Common myeloid progenitor, CD34-positive (primary cell): ENCODE data around the gene GNAZ.

ENCODE experiments used
- CTCF ChIA-PET: fragments of 350-600 bp; sonication (Branson Sonifier 250); formaldehyde crosslinking; loops from one replicate; lab custom pipeline; 2021; ENCODE audit warnings: antibody characterized with exemption; lab: Charles Lee
- POLR2A ChIA-PET: fragments of 350-600 bp; sonication (Branson Sonifier 250); formaldehyde crosslinking; loops from one replicate; lab custom pipeline; 2021; ENCODE audit warnings: antibody characterized with exemption; lab: Charles Lee
- DNase-seq, 3 donors: peaks; one replicate each; pipeline versions ENCODE4 v3.0.0 to v3.0.0-alpha.2; 2013
- H3K27ac ChIP-seq, 2 experiments: 1 replicate in 1 of 2; 2 replicates in 1 of 2; pipeline ENCODE4 v1.7.0; 2013; ENCODE audit warnings: inconsistent platforms in 2 of 2, low read length in 2 of 2, mild to moderate bottlenecking in 2 of 2, low read depth in 1 of 2, moderate library complexity in 1 of 2; ENCODE audit not compliant: severe bottlenecking in 2 of 2, insufficient read depth in 1 of 2, poor library complexity in 1 of 2
- H3K27me3 ChIP-seq, 5 experiments: replicated peaks in 2 of 5; 1 replicate in 3 of 5; 2 replicates in 2 of 5; pipeline versions ENCODE4 v1.6.1 to v1.7.0; 2013; ENCODE audit warnings: low read length in 4 of 5, mild to moderate bottlenecking in 2 of 5, moderate library complexity in 2 of 5, inconsistent platforms in 1 of 5; ENCODE audit not compliant: insufficient read depth in 5 of 5, control insufficient read depth in 4 of 5
- H3K36me3 ChIP-seq, 4 experiments: 1 replicate in 2 of 4; 2 replicates in 2 of 4; pipeline versions ENCODE4 v1.6.1 to v1.7.0; 2013; ENCODE audit warnings: low read length in 3 of 4, control low read depth in 1 of 4, mild to moderate bottlenecking in 1 of 4; ENCODE audit not compliant: control insufficient read depth in 4 of 4, insufficient read depth in 4 of 4
- H3K4me1 ChIP-seq, 4 experiments: 1 replicate in 3 of 4; 2 replicates in 1 of 4; pipeline versions ENCODE4 v1.6.1 to v1.7.1; 2013; ENCODE audit warnings: low read length in 3 of 4, mild to moderate bottlenecking in 3 of 4, control low read depth in 1 of 4, inconsistent platforms in 1 of 4, moderate library complexity in 1 of 4; ENCODE audit not compliant: control insufficient read depth in 4 of 4, insufficient read depth in 4 of 4; ENCODE audit errors: control extremely low read depth in 1 of 4
- H3K4me3 ChIP-seq, 7 experiments: 1 replicate in 4 of 7; 2 replicates in 3 of 7; pipeline versions ENCODE4 v1.5.1 to v1.7.0; 2013; ENCODE audit warnings: mild to moderate bottlenecking in 7 of 7, low read length in 6 of 7, moderate library complexity in 6 of 7, inconsistent platforms in 2 of 7, low read depth in 2 of 7, control low read depth in 1 of 7; ENCODE audit not compliant: insufficient read depth in 4 of 7, control insufficient read depth in 1 of 7; ENCODE audit errors: extremely low read depth in 1 of 7
- H3K9me3 ChIP-seq, 5 experiments: 1 replicate in 4 of 5; 2 replicates in 1 of 5; pipeline versions ENCODE4 v1.6.1 to v1.7.1; 2013; ENCODE audit warnings: low read length in 4 of 5, mild to moderate bottlenecking in 2 of 5, inconsistent platforms in 1 of 5, low read depth in 1 of 5, moderate library complexity in 1 of 5; ENCODE audit not compliant: control insufficient read depth in 4 of 5, insufficient read depth in 2 of 5; ENCODE audit errors: control extremely low read depth in 1 of 5
- WGBS: methylation state at CpG from one replicate; pipeline ENCODE4 v1.1.5; 2013; ENCODE audit not compliant: insufficient coverage; 5-methylcytosine and 5-hydroxymethylcytosine counted together

The GNAZ gene

DNA sequence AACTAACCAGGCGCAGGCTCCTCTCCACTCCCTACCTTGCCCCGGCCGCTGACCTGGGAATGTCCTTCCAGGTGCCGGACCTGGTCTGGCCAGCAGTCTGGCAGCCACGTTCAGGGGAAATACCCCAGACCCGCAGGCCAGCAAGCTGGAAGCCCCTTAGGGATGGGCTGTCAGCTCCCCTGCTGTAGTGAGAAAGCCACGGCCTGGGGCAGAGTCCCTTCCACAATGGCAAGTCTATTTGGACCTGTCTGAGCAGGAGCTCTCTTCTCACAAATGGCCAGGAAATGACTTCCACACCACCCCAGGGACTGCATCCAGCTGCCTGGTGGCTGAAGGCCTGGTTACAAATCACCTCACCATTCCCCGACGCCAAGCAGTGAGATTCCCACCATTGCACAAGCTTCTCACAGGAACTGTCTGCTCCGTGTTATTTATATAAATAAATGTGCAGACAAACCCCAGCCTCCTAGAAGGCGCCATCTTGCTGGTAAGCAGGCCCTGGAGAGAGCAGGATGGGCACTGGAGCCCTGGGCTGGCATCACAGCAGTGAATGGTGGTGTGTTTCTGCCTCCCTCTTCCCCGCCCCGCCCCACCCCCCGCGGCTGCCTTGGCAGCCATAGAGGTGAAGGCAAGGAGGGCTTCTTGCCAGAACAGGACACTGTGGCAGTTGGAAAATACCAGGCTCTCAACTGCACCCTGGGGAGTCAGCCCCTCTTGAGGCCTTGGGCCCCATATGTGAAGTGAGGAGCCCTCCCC lies 47.8 kb downstream of the GNAZ start:
- Histone ChIP-seq H3K4me3 (no peak overlapping the region), H3K9me3 (no peaks in the 10 kb centered on the region), H3K36me3 (no peaks in the 10 kb centered on the region), H3K4me1 (peaks cover 0 to 6% (median 4%) of the 10 kb centered on the region in 4 experiments), H3K27me3 (no peaks in the 10 kb centered on the region), H3K27ac (no peak overlapping the region)
- WGBS = 93% methylated on average over 5 of the region's 15 CpGs
- POLR2A ChIA-PET = no interaction called here
- DNase-seq = no peak
- CTCF ChIA-PET = interaction anchor here (1.1 to 22.0 kb wide), 2 partner anchors 10 to 160 kb away, joined by 3 to 470 read pairs; no protein-coding TSS in a partner anchor

DNA sequence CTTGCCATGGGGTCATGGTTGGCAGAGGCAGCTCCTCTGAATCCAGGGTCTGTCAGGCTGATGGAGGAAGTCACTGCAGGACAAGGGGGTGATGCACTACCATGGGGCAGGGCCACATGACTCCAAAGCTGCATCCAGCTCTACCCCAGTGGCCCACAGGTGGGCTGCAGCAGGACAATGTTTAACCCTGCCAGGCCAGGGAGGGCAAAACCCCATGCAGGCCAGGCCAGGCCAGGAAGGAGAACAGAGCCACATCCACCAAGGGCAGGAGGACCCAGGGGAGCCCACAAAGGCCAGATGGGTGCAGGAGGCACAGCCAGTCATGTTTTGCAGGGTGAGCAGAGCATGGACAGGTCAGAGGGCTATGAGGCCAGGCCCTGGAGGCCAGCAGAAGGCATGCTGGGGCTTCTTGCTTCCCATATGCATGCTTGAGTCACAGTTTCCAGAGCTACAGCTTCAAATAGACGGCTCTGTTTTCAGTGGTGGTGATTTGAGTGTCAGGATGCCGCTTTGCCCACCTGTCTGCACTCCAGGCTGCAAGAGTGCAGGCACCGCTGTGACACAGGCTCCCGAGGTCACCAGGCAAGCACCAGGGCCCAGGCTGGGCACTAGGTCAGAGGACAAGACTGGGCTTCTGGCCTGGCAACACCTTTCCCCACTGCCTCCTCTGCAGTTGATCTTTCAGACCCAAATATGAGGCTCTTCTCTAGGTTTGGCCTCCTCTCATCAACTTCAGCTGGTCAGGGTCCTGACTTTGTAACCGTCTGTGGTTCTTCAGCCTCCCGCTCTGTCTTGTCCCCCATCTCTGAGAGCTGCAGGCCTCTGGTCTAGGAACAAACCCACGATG lies 48.6 kb downstream of the GNAZ start:
- H3K27ac ChIP-seq = no peak overlapping the region
- DNase-seq = no peak
- H3K4me1 ChIP-seq = peaks cover 0 to 6% (median 4%) of the 10 kb centered on the region in 4 experiments
- no peaks in the 10 kb centered on the region for H3K9me3 ChIP-seq
- H3K27me3 ChIP-seq = no peaks in the 10 kb centered on the region
- H3K36me3 ChIP-seq = no peaks in the 10 kb centered on the region
- WGBS = 98% methylated on average over 6 of the region's 7 CpGs
- CTCF ChIA-PET = interaction anchor here (0.7 to 22.0 kb wide), 6 partner anchors 9 to 270 kb away, joined by 3 to 470 read pairs (median 4); no protein-coding TSS in a partner anchor
- H3K4me3 ChIP-seq = no peak overlapping the region
- POLR2A ChIA-PET = no interaction called here

GRCh38 chr22:23119494-23120414 lies 49.4 kb downstream of the GNAZ start:
- Histone ChIP-seq H3K27me3 (no peaks in the 10 kb centered on the region), H3K36me3 (no peaks in the 10 kb centered on the region), H3K4me3 (no peak overlapping the region), H3K27ac (no peak overlapping the region), H3K9me3 (no peaks in the 10 kb centered on the region), H3K4me1 (peaks cover 0 to 6% (median 4%) of the 10 kb centered on the region in 4 experiments)
- CTCF ChIA-PET = interaction anchor here (0.7 to 22.0 kb wide), 6 partner anchors 8 to 271 kb away, joined by 3 to 470 read pairs (median 4); no protein-coding TSS in a partner anchor
- 70% methylated on average over 13 of the region's 15 CpGs for WGBS
- DNase-seq = no peak
- POLR2A ChIA-PET = no interaction called here

DNA sequence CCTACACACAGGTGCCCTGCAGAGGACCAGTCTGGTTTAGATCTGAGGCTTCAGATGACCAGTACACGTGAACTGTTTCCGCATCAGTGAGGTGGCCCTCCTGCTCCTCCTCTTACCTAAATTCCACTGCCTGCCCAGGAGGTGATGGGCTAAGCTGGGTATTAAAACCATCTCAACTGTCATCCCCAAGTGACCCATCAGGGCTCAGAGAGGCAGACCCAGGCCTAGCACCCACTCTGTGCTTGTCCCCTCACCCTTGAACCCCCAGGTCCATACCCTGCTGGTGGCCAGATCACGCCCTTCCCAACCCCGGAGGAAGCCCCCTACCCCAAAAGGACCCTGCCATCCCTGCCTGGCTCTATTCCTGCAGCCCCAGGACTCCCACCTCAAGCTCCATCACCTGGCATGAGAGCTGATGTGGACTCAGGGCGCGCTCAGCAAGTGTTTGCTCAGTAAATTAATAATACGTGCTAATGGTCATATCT lies 50.1 kb downstream of the GNAZ start:
- H3K27me3 ChIP-seq = no peaks in the 10 kb centered on the region
- ChIA-PET CTCF (interaction anchor here (1.2 to 22.0 kb wide), 5 partner anchors 9 to 332 kb away, joined by 3 to 470 read pairs (median 3); no protein-coding TSS in a partner anchor), POLR2A (no interaction called here)
- no peaks in the 10 kb centered on the region for H3K36me3 ChIP-seq
- no peak for DNase-seq
- no peak overlapping the region for H3K4me3 ChIP-seq
- no peak overlapping the region for H3K27ac ChIP-seq
- WGBS = 98% methylated on average over 4 of the region's 7 CpGs
- peaks cover 0 to 6% (median 4%) of the 10 kb centered on the region in 4 experiments for H3K4me1 ChIP-seq
- no peaks in the 10 kb centered on the region for H3K9me3 ChIP-seq

DNA sequence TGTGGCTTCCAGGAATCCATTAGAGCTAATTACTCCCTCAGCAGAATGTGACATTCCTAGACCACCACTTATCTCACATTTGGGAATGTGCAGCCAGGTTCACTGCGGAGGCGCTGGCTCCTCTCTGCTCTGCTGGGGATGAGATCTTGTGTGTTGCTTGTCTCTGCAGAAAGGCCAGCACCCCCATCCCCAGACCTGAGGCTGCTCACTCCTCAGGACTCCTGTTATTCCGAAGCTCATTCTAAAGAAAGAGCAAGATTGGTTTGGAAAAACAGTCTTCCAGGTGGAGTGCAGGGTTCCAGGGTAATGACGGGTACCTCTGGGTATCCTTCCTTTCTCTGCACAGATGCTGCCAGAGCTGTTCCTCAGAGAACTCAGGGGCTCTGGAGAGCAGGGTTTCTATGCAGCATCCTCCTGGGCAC lies 50.7 kb downstream of the GNAZ start:
- CTCF ChIA-PET = interaction anchor here (1.2 to 22.0 kb wide), 3 partner anchors 163 to 332 kb away, joined by 3 to 470 read pairs (median 4); no protein-coding TSS in a partner anchor
- Histone ChIP-seq H3K27me3 (no peaks in the 10 kb centered on the region), H3K9me3 (no peaks in the 10 kb centered on the region), H3K4me1 (peaks cover 0 to 6% (median 4%) of the 10 kb centered on the region in 4 experiments), H3K27ac (no peak overlapping the region), H3K4me3 (no peak overlapping the region), H3K36me3 (no peaks in the 10 kb centered on the region)
- DNase-seq = no peak
- POLR2A ChIA-PET = interaction anchor here (1.0 kb wide), 1 partner anchor 418 kb away, joined by 3 read pairs; no protein-coding TSS in a partner anchor
- 100% methylated on average over 3 of the region's 4 CpGs for WGBS

GRCh38 chr22:23121424-23121823 lies 51.1 kb downstream of the GNAZ start:
- peak in 2 of 3 donors; percentile 56 to 67 for DNase-seq
- Histone ChIP-seq H3K27me3 (no peaks in the 10 kb centered on the region), H3K4me1 (peaks cover 0 to 6% (median 4%) of the 10 kb centered on the region in 4 experiments), H3K4me3 (no peak overlapping the region), H3K9me3 (no peaks in the 10 kb centered on the region), H3K27ac (no peak overlapping the region), H3K36me3 (no peaks in the 10 kb centered on the region)
- CTCF ChIA-PET = interaction anchor here (0.6 to 22.0 kb wide), 8 partner anchors 10 to 935 kb away, joined by 3 to 470 read pairs (median 3); no protein-coding TSS in a partner anchor
- POLR2A ChIA-PET = interaction anchor here (1.0 kb wide), 1 partner anchor 419 kb away, joined by 3 read pairs; no protein-coding TSS in a partner anchor
- WGBS = 93% methylated on average over 3 of the region's 9 CpGs
